Measurements from ENCODE around the gene PARP12. TPM values are rescaled to one million over a fixed set of nuclear protein-coding genes. Genes with fewer than 3 reads are reported as not detected.

The PARP12 gene
- total and polyA plus RNA-seq, 10 of the 15 experiments (the other 5 are each of a cell fraction or from before 2014, with no cell fraction given): 0.98 to 51.8 (median 18.0) TPM

DNA sequence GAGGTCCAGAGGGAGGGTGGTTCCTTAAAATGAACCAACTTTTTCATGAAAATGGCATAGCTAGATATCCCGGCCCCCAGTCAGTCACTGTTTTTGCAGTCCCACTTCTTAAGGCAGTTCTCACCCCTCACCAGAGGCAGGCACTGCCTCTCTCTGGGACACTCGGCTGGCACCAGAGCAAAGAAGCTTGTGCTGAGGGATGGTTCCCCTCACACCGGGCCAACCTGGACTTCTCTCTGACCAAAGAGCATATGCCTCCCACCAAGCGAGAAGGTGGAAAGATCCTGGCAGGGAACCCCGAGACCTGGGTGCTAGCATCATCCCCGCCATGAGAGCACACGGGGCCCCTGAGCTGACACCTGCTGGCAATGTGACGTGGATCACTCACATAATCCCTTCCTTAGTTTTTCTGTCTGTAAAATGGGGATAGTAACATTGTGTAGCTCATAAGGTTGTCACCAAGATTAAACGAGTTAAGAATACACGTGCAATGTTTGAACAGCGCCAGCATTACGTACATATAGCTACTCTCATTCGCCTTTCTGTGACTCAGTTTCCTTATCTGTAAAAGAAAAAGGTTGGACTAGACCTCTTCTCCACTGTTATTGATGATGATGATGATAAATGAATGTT, 88.5 kb downstream of the PARP12 start (continued):
- no peak for TF ChIP-seq SUPT20H (IDR thresholded peaks at IDR 0.05; ENCODE audit: borderline replicate concordance, control insufficient read depth, low read depth, low read length)
- TF ChIP-seq EP300 (IDR thresholded peaks at IDR 0.05; ENCODE audit: borderline replicate concordance in 1 of 2, control insufficient read depth in 1 of 2, low read depth in 2 of 2, low read length in 2 of 2): no peak
- no peak for TF ChIP-seq ZBED1 (IDR thresholded peaks at IDR 0.05; ENCODE audit: borderline replicate concordance)
- TF ChIP-seq FOXM1 (IDR thresholded peaks at IDR 0.05; ENCODE audit: low read depth, low read length): no peak
- TF ChIP-seq KAT2A (conservative IDR thresholded peaks at IDR 0.05; ENCODE audit: control insufficient read depth, low read depth, low read length): no peak
- TF ChIP-seq NRF1 (conservative IDR thresholded peaks at IDR 0.05; ENCODE audit: low read depth, low read length): no peak
- TF ChIP-seq GATAD2B (conservative IDR thresholded peaks at IDR 0.05; ENCODE audit: low read depth): no peak

Small RNAs within 50 kb of the gene (small RNA-seq; reads per million reads assigned to genes)
- not detected for gene RF00019

Other genes starting within 250 kb of the PARP12 start
- gene TBXAS1, start 233.7 kb downstream of the PARP12 start, total RNA-seq (2014; rRNA removed): 32.5 and 32.7 TPM in 2 replicates
- gene TBXAS1, start 233.7 kb downstream of the PARP12 start, total RNA-seq (2014; rRNA removed; fragmentation: Illumina TruSeq; extraction: Trizol): 20.0 and 20.4 TPM in 2 replicates
- gene TBXAS1, start 233.7 kb downstream of the PARP12 start, total RNA-seq (2021): 20.0 and 20.7 TPM in 2 replicates
- gene TBXAS1, start 233.7 kb downstream of the PARP12 start, polyA plus RNA-seq (2011; rRNA removed): 1.4 and 1.5 TPM in 2 replicates
- 22.8 and 35.4 TPM in 2 replicates for gene TBXAS1, start 233.7 kb downstream of the PARP12 start, polyA plus RNA-seq (2014; fragmentation: Illumina TruSeq; extraction: Trizol)
- gene TBXAS1, start 233.7 kb downstream of the PARP12 start, polyA plus RNA-seq (2014; fragmentation: Nextera tagmentation; extraction: Ambion mirVana): 1 to 10 TPM; 6.8 to 8.3 TPM
- 21.6 and 22.0 TPM in 2 replicates for gene TBXAS1, start 233.7 kb downstream of the PARP12 start, polyA plus RNA-seq (2014; rRNA removed)
- 10 to 100 TPM; 12.0 to 12.2 TPM for gene TBXAS1, start 233.7 kb downstream of the PARP12 start, polyA plus RNA-seq (2016; fragmentation: Nextera tagmentation; extraction: Ambion mirVana)
- gene KDM7A, start 114.0 kb upstream of the PARP12 start, total RNA-seq (2014; rRNA removed): 0.76 and 0.96 TPM in 2 replicates
- gene KDM7A, start 114.0 kb upstream of the PARP12 start, total RNA-seq (2014; rRNA removed; fragmentation: Illumina TruSeq; extraction: Trizol): 0.64 and 0.81 TPM in 2 replicates
- 0.95 and 1.5 TPM in 2 replicates for gene KDM7A, start 114.0 kb upstream of the PARP12 start, total RNA-seq (2021)
- 0.87 and 1.0 TPM in 2 replicates for gene KDM7A, start 114.0 kb upstream of the PARP12 start, polyA plus RNA-seq (2011; rRNA removed)
- 0.68 and 0.79 TPM in 2 replicates for gene KDM7A, start 114.0 kb upstream of the PARP12 start, polyA plus RNA-seq (2014; fragmentation: Illumina TruSeq; extraction: Trizol)
- gene KDM7A, start 114.0 kb upstream of the PARP12 start, polyA plus RNA-seq (2014; fragmentation: Nextera tagmentation; extraction: Ambion mirVana): under 1 TPM; 0.07 to 0.16 TPM
- 0.75 and 0.86 TPM in 2 replicates for gene KDM7A, start 114.0 kb upstream of the PARP12 start, polyA plus RNA-seq (2014; rRNA removed)
- under 1 TPM; 0.19 to 0.32 TPM for gene KDM7A, start 114.0 kb upstream of the PARP12 start, polyA plus RNA-seq (2016; fragmentation: Nextera tagmentation; extraction: Ambion mirVana)